B cell (primary cell): Measurements from ENCODE around the gene IRX4.

Experiments used
- EZH2 ChIP-seq: IDR thresholded peaks from 2 replicates; pipeline ENCODE4 v1.6.1; 2012; ENCODE audit warnings: borderline replicate concordance, low read depth, mild to moderate bottlenecking, moderate library complexity, low read length; ENCODE audit not compliant: insufficient read depth, poor library complexity, severe bottlenecking
- TF ChIP-seq, protein P1 (sequence below): fragments of 200-600 bp; IDR thresholded peaks from one replicate; pipeline ENCODE4 v1.8.0; 2022; ENCODE audit warnings: antibody characterized with exemption, mild to moderate bottlenecking

DNA sequence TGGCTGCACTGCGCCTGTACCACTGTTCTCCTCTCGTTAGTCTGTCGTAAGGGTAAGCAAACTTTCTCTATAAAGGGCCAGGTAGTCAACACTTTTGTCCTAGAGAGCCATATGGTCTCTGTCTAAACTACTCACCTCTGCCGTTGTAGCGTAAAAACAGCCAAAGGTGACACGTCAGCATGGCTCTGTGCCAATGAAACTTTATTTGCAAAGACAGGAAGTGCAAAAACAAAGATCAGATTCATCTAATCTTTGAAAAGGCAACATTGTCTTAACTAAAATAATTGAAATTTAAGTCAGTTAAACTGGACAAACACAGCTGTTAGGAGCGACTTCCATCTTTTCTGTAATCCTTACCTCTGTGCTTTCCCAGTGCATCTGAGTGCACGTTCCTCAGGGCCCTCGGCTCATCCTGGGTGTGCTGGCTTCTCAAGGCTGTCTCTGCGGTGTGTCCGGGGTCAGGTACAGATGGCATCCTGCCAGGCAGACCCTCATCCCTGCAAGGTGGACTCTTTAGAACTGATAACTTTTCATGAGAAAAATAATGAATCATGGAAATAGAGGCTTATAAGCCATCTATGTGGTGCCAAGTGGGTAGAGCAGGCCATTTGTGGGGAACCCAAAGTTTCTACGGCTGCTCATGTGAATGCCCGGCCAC, 35.2 kb upstream of the IRX4 start:
- TF ChIP-seq, protein P1, sequence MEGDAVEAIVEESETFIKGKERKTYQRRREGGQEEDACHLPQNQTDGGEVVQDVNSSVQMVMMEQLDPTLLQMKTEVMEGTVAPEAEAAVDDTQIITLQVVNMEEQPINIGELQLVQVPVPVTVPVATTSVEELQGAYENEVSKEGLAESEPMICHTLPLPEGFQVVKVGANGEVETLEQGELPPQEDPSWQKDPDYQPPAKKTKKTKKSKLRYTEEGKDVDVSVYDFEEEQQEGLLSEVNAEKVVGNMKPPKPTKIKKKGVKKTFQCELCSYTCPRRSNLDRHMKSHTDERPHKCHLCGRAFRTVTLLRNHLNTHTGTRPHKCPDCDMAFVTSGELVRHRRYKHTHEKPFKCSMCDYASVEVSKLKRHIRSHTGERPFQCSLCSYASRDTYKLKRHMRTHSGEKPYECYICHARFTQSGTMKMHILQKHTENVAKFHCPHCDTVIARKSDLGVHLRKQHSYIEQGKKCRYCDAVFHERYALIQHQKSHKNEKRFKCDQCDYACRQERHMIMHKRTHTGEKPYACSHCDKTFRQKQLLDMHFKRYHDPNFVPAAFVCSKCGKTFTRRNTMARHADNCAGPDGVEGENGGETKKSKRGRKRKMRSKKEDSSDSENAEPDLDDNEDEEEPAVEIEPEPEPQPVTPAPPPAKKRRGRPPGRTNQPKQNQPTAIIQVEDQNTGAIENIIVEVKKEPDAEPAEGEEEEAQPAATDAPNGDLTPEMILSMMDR, result no peak
- TF ChIP-seq EZH2, result no peak
